Natural killer cell (primary cell): ENCODE results near the gene NLRP5. TPM values are rescaled to one million over a fixed set of nuclear protein-coding genes. Genes with fewer than 3 reads are reported as not detected.
A peak's percentile ranks its signal among the peaks of the same experiment; 100 is the strongest.

Experiments used
- ATAC-seq, 3 donors: fragments of 150-1000 bp in 2 of 3; fragments of 200-7000 bp in 1 of 3; cut with Tn5 transposase; 1 replicate in 1 of 3; 2 replicates in 2 of 3; pipeline ENCODE4 v1.10.0; 2021; ENCODE audit warnings: mild to moderate bottlenecking in 2 of 3, moderate library complexity in 2 of 3
- DNase-seq, 2 donors: peaks; one replicate each; pipeline versions ENCODE4 v3.0.0 to v3.0.0-alpha.2; 2013 to 2021; ENCODE audit warnings: mixed read lengths in 1 of 2
- H3K27ac ChIP-seq: one replicate; pipeline ENCODE4 v1.5.1; 2013; ENCODE audit warnings: mild to moderate bottlenecking, low read length
- H3K27me3 ChIP-seq: one replicate; pipeline ENCODE4 v1.6.1; 2013; ENCODE audit warnings: low read length; ENCODE audit not compliant: control insufficient read depth, insufficient read depth
- H3K36me3 ChIP-seq: one replicate; pipeline ENCODE4 v1.6.1; 2013; ENCODE audit warnings: low read length; ENCODE audit not compliant: control insufficient read depth, insufficient read depth
- H3K4me1 ChIP-seq: one replicate; pipeline ENCODE4 v1.6.1; 2013; ENCODE audit warnings: low read length; ENCODE audit not compliant: control insufficient read depth, insufficient read depth
- H3K4me3 ChIP-seq: one replicate; pipeline ENCODE4 v1.5.1; 2013; ENCODE audit warnings: low read length
- H3K9me3 ChIP-seq: one replicate; pipeline ENCODE4 v1.6.1; 2013; ENCODE audit warnings: low read length; ENCODE audit not compliant: control insufficient read depth, insufficient read depth
- H3K27ac Mint-ChIP-seq, 2 donors: one replicate each; pipeline ENCODE4 v1.8.0; 2022; ENCODE audit warnings: mild to moderate bottlenecking in 2 of 2, mixed read lengths in 2 of 2, moderate library complexity in 1 of 2
- H3K27me3 Mint-ChIP-seq, 2 donors: one replicate each; pipeline ENCODE4 v1.8.0; 2022; ENCODE audit warnings: low read depth in 2 of 2, mixed read lengths in 2 of 2
- H3K36me3 Mint-ChIP-seq: one replicate; pipeline ENCODE4 v1.8.0; 2022; ENCODE audit warnings: mixed read lengths
- H3K4me1 Mint-ChIP-seq, 2 donors: one replicate each; pipeline ENCODE4 v1.8.0; 2022; ENCODE audit warnings: mixed read lengths in 2 of 2
- H3K4me3 Mint-ChIP-seq: one replicate; pipeline ENCODE4 v1.8.0; 2022; ENCODE audit warnings: mild to moderate bottlenecking, moderate library complexity, mixed read lengths
- H3K9me3 Mint-ChIP-seq, 2 donors: one replicate each; pipeline ENCODE4 v1.8.0; 2022; ENCODE audit warnings: mixed read lengths in 2 of 2
- WGBS: methylation state at CpG from one replicate; pipeline ENCODE4 v1.1.7; 2013; ENCODE audit warnings: missing lambda C conversion rate; ENCODE audit not compliant: insufficient coverage; 5-methylcytosine and 5-hydroxymethylcytosine counted together
- intact Hi-C: fragments of 100-400 bp; cut with micrococcal nuclease; formaldehyde crosslinking; loops from one replicate; pipeline ENCODE4 v1.14.2; 2022
- total RNA-seq, 4 donors: library from RNA; stranded (reverse); fragments of 120-200 nt in 1 of 4; gene quantifications; one replicate each; pipeline versions ENCODE4 v1.2.3 to v1.2.4, GENCODE V29; 2013 to 2022
- TF ChIP-seq, protein P1 (sequence below): fragments of 200-600 bp; IDR thresholded peaks from one replicate; pipeline ENCODE4 v1.8.0; 2022; ENCODE audit warnings: antibody characterized with exemption

Gene NLRP5
- total RNA-seq, 3 donors from 2014 or later (not counting 1 experiment from before 2014, with no cell fraction given): not detected

DNA sequence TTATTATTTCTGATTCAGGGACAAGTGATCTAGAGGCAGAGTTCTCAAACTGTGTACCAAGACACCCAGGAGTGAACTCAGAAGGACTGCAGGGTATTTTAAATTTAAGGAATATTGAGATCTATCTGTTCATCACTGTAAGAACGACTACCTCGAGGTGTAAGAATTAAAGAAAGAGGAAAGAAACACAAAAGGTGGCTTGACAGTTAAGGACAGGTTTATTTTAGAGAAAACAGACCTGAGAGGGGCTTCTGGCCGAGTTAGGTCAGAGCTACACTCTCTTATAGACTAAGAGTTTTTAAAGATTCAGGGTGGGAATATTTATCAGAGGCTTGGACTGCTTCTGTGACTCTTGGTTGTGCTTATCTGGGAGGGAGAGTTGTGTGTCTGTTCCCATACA, 12.6 kb upstream of the NLRP5 start:
- H3K4me3 Mint-ChIP-seq: no peak overlapping the region

DNA sequence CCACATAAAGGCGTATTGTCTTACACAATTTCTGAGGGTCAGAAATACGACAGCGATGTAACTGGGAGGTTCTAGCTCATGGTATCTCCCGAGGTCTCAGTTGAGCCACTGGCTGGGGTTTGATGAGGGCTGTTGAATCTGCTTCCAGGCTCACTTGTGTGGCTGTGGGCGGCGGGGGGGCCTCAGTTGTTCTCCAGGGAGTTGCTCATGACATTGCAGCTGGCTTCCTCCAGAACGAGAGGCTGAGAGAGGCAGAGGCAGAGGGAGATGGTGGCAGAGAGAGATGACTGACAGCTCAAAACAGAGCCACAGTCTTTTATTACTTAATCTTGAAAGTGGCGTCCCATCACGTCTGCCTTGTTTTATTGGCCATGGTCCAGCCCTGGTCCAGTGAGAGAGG, 6.2 kb upstream of the NLRP5 start:
- no peak overlapping the region for H3K4me3 ChIP-seq
- no peaks in the 10 kb centered on the region for H3K27me3 Mint-ChIP-seq
- H3K9me3 Mint-ChIP-seq: peaks cover 3 to 8% of the 10 kb centered on the region in 2 donors
- H3K27me3 ChIP-seq: no peaks in the 10 kb centered on the region
- intact Hi-C loops: no loop called here
- no peaks in the 10 kb centered on the region for H3K4me1 ChIP-seq
- no peaks in the 10 kb centered on the region for H3K36me3 ChIP-seq
- DNase-seq: no peak
- no peak overlapping the region for H3K27ac Mint-ChIP-seq
- H3K27ac ChIP-seq: no peak overlapping the region
- H3K4me1 Mint-ChIP-seq: no peaks in the 10 kb centered on the region
- TF ChIP-seq, protein P1, sequence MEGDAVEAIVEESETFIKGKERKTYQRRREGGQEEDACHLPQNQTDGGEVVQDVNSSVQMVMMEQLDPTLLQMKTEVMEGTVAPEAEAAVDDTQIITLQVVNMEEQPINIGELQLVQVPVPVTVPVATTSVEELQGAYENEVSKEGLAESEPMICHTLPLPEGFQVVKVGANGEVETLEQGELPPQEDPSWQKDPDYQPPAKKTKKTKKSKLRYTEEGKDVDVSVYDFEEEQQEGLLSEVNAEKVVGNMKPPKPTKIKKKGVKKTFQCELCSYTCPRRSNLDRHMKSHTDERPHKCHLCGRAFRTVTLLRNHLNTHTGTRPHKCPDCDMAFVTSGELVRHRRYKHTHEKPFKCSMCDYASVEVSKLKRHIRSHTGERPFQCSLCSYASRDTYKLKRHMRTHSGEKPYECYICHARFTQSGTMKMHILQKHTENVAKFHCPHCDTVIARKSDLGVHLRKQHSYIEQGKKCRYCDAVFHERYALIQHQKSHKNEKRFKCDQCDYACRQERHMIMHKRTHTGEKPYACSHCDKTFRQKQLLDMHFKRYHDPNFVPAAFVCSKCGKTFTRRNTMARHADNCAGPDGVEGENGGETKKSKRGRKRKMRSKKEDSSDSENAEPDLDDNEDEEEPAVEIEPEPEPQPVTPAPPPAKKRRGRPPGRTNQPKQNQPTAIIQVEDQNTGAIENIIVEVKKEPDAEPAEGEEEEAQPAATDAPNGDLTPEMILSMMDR: no peak
- H3K4me3 Mint-ChIP-seq: peak overlapping the region; percentile 13
- 79% methylated on average over 9 of the region's 9 CpGs for WGBS
- H3K9me3 ChIP-seq: peaks cover 12% of the 10 kb centered on the region
- no peak for ATAC-seq
- peaks cover 7% of the 10 kb centered on the region for H3K36me3 Mint-ChIP-seq

More for the DNA sequence above, 12.6 kb upstream of the NLRP5 start:
- Mint-ChIP-seq H3K9me3 (peaks cover 5 to 6% of the 10 kb centered on the region in 2 donors), H3K27ac (no peak overlapping the region), H3K36me3 (no peaks in the 10 kb centered on the region), H3K27me3 (no peaks in the 10 kb centered on the region), H3K4me1 (no peaks in the 10 kb centered on the region)
- 45% methylated on average over 3 of the region's 3 CpGs for whole genome bisulfite sequencing
- no peaks in the 10 kb centered on the region for H3K4me1 ChIP-seq
- intact Hi-C loops: no loop called here
- ATAC-seq (no peak), DNase-seq (no peak)
- no peaks in the 10 kb centered on the region for H3K36me3 ChIP-seq
- peaks cover 7% of the 10 kb centered on the region for H3K9me3 ChIP-seq
- no peaks in the 10 kb centered on the region for H3K27me3 ChIP-seq
- H3K27ac ChIP-seq: no peak overlapping the region
- TF ChIP-seq, protein P1: no peak
- no peak overlapping the region for H3K4me3 ChIP-seq

DNA sequence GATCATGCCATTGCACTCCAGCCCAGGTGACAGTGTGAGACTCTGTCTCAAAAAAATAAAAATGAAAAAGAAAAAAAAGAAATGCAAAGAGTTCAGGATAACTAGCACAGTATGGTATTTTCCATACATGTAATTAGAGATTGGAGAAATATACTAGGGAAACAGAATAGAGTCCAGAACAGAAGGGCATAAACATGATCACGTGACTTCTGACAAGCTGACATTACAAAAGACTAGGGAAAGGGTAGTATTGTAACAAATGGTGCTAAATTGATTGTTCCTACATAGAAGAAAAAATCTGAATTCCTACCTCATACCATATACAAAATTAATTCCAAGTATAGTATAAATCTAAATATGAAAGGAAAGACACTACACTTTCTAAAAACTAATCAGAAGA, 1.3 kb upstream of the NLRP5 start:
- Mint-ChIP-seq H3K27me3 (no peaks in the 10 kb centered on the region), H3K36me3 (peaks cover under 1% of the 10 kb centered on the region), H3K4me3 (no peak overlapping the region), H3K27ac (no peak overlapping the region), H3K9me3 (peaks cover 0 to 5% of the 10 kb centered on the region in 2 donors), H3K4me1 (no peaks in the 10 kb centered on the region)
- Histone ChIP-seq H3K36me3 (no peaks in the 10 kb centered on the region), H3K4me1 (no peaks in the 10 kb centered on the region), H3K9me3 (peaks cover 3% of the 10 kb centered on the region), H3K27me3 (no peaks in the 10 kb centered on the region), H3K4me3 (no peak overlapping the region), H3K27ac (no peak overlapping the region)
- no CpG with 5 or more reads among the region's 1 CpG for WGBS
- TF ChIP-seq, protein P1: no peak
- DNase-seq (no peak), ATAC-seq (no peak)
- intact Hi-C loops: no loop called here

DNA sequence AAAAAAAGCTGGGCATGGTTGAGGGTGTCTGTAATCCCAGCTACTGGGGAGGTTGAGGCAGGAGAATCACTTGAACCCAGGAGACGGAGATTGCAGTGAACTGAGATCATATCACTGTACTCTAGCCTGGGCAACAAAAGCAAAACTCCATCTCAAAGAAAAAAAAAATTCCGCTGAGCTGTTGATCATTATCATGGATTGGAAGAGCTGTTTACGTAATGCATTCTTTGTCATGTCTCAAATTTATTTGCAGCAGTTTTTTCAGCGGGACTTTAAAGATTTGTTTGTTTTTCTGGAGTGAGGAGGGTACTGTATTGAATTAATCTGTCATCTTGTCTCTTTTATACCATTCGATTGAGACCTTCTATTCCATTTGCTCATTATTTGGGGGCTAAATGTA, 4.3 kb downstream of the NLRP5 start:
- no peaks in the 10 kb centered on the region for H3K36me3 Mint-ChIP-seq
- Histone ChIP-seq H3K4me3 (no peak overlapping the region), H3K27me3 (no peaks in the 10 kb centered on the region), H3K27ac (no peak overlapping the region), H3K36me3 (no peaks in the 10 kb centered on the region), H3K4me1 (no peaks in the 10 kb centered on the region), H3K9me3 (no peaks in the 10 kb centered on the region)
- H3K4me3 Mint-ChIP-seq: no peak overlapping the region
- ATAC-seq: no peak
- WGBS: 86% methylated on average over 4 of the region's 5 CpGs
- no peaks in the 10 kb centered on the region for H3K27me3 Mint-ChIP-seq
- TF ChIP-seq, protein P1: no peak
- DNase-seq: no peak
- no peaks in the 10 kb centered on the region for H3K4me1 Mint-ChIP-seq
- peaks cover 0 to 7% of the 10 kb centered on the region in 2 donors for H3K9me3 Mint-ChIP-seq
- intact Hi-C loops: no loop called here
- H3K27ac Mint-ChIP-seq: no peak overlapping the region
